Activated T-cell treated with anti-CD3 and anti-CD28 coated beads, Interleukin-2, amount 50 U/mL, for 72 hours (primary cell): ENCODE measurements around the gene RTL3. TPM values are rescaled to one million over a fixed set of nuclear protein-coding genes. Genes with fewer than 3 reads are reported as not detected.

Experiments used
- total RNA-seq, 2 donors: library from RNA; stranded (reverse); gene quantifications; one replicate each; pipeline ENCODE4 v1.2.3, GENCODE V29; 2022

The RTL3 gene
- total RNA-seq, 2 donors from 2014 or later = not detected

Other genes with a start within 250 kb of the RTL3 start
- gene LPAR4, start 88.4 kb upstream of the RTL3 start, total RNA-seq = not detected